Prostate gland (tissue), 2 donors: ENCODE data around the gene TMEM240. TPM values are rescaled to one million over a fixed set of nuclear protein-coding genes. Genes with fewer than 3 reads are reported as not detected.

Experiments
- DNase-seq: peaks from one replicate; pipeline ENCODE4 v3.0.0-alpha.2; 2019; ENCODE audit warnings: low spot score
- H3K27ac ChIP-seq, 2 donors: fragments of 200-600 bp; sonication (generic); 2 replicates each; pipeline ENCODE4 v1.5.1; 2017 to 2019
- H3K27me3 ChIP-seq: fragments of 200-600 bp; sonication (generic); replicated peaks from 2 replicates; pipeline ENCODE4 v1.5.1; 2019; ENCODE audit not compliant: insufficient read depth
- H3K36me3 ChIP-seq, 2 donors: fragments of 200-600 bp; sonication (generic); 1 replicate in 1 of 2; 2 replicates in 1 of 2; pipeline versions ENCODE4 v1.5.1 to v1.8.1; 2017 to 2019
- H3K4me1 ChIP-seq: fragments of 200-600 bp; sonication (generic); replicated peaks from 2 replicates; pipeline ENCODE4 v1.5.1; 2019
- H3K4me3 ChIP-seq, 2 donors: fragments of 200-600 bp; sonication (generic); 2 replicates each; pipeline ENCODE4 v1.5.1; 2017 to 2019
- H3K9me3 ChIP-seq: fragments of 200-600 bp; sonication (generic); 2 replicates; pipeline ENCODE4 v1.5.1; 2017
- POLR2A ChIP-seq: fragments of 450-650 bp; IDR thresholded peaks from one replicate; pipeline ENCODE4 v1.6.1; 2016; ENCODE audit warnings: antibody characterized with exemption, mild to moderate bottlenecking
- POLR2AphosphoS5 ChIP-seq: sonication (generic); formaldehyde crosslinking; IDR thresholded peaks from one replicate; pipeline ENCODE4 v1.6.1; 2017; ENCODE audit warnings: antibody characterized with exemption
- WGBS: methylation state at CpG from one replicate; pipeline ENCODE4 v1.1.5; 2018; 5-methylcytosine and 5-hydroxymethylcytosine counted together
- intact Hi-C: fragments of 100-400 bp; cut with DNase I; formaldehyde crosslinking; loops from one replicate; pipeline ENCODE4 v1.14.2; 2022
- total RNA-seq, 2 donors: library from RNA; depleted of rRNA; stranded (reverse); fragments of >200 nt; gene quantifications; one replicate each; pipeline ENCODE4 v1.1.0, GENCODE V29; 2016
- TF ChIP-seq, protein P1 (sequence below), 4 experiments: fragments of 200-600 bp in 2 of 4; fragments of 450-650 bp in 2 of 4; sonication (generic) in 2 of 4; IDR thresholded peaks; 1 replicate in 3 of 4; 2 replicates in 1 of 4; pipeline ENCODE4 v1.5.1; 2016 to 2019; ENCODE audit warnings: antibody characterized with exemption in 4 of 4, mild to moderate bottlenecking in 2 of 4, moderate library complexity in 2 of 4

Gene TMEM240
- total RNA-seq, 2 donors from 2014 or later = 4.5 to 6.8 TPM

GRCh38 chr1:1567891-1568291, 27.5 kb upstream of the TMEM240 start:
- peaks cover 0 to 4% of the 10 kb centered on the region in 2 donors for H3K36me3 ChIP-seq
- DNase-seq = no peak
- H3K4me3 ChIP-seq = no peak overlapping the region
- peaks cover under 1% of the 10 kb centered on the region for H3K4me1 ChIP-seq
- WGBS = 68% methylated on average over 10 of the region's 10 CpGs
- intact Hi-C loops = no loop called here
- no peaks in the 10 kb centered on the region for H3K9me3 ChIP-seq
- no peaks in the 10 kb centered on the region for H3K27me3 ChIP-seq
- TF ChIP-seq POLR2AphosphoS5 (no peak), POLR2A (no peak)
- TF ChIP-seq, protein P1, sequence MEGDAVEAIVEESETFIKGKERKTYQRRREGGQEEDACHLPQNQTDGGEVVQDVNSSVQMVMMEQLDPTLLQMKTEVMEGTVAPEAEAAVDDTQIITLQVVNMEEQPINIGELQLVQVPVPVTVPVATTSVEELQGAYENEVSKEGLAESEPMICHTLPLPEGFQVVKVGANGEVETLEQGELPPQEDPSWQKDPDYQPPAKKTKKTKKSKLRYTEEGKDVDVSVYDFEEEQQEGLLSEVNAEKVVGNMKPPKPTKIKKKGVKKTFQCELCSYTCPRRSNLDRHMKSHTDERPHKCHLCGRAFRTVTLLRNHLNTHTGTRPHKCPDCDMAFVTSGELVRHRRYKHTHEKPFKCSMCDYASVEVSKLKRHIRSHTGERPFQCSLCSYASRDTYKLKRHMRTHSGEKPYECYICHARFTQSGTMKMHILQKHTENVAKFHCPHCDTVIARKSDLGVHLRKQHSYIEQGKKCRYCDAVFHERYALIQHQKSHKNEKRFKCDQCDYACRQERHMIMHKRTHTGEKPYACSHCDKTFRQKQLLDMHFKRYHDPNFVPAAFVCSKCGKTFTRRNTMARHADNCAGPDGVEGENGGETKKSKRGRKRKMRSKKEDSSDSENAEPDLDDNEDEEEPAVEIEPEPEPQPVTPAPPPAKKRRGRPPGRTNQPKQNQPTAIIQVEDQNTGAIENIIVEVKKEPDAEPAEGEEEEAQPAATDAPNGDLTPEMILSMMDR (IDR thresholded peaks at IDR 0.05) = no peak
- H3K27ac ChIP-seq = no peak overlapping the region

DNA sequence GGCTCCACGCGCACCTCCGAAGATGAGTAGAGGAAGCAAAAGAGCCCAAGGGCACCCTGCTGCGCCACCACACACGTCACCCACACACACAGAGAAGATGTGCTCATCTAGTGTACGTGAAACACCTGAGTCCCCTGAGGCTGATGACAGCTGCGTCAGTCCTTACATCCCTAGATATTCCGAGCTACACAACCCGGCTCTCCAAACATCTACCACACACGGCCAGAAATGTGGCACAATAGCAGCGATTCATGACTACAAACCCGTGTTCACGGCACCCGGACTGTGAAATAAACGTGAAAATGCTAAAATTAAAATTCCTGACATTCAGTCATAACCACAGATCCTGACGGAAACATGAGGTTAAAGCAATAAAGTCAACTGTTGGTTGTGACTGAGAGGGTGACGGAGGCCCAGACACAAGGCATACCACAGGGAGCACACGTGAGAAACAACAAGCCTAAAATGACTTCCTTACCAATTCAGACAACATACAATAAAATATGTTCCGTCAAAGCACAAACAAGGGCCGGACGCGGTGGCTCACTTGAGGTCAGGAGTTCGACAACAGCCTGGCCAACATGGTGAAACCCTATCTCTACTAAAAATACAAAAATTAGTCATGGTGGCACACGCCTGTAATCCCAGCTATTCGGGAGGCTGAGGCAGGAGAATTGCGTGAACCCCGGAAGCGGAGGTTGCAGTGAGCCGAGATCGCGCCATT, 26.9 kb upstream of the TMEM240 start:
- Histone ChIP-seq H3K4me1 (no peaks in the 10 kb centered on the region), H3K4me3 (no peak overlapping the region), H3K27ac (no peak overlapping the region), H3K27me3 (no peaks in the 10 kb centered on the region), H3K36me3 (peaks cover 4 to 9% of the 10 kb centered on the region in 2 donors), H3K9me3 (no peaks in the 10 kb centered on the region)
- intact Hi-C loops = no loop called here
- TF ChIP-seq, protein P1 (IDR thresholded peaks at IDR 0.05) = no peak
- no peak for TF ChIP-seq POLR2AphosphoS5
- no peak for TF ChIP-seq POLR2A
- 88% methylated on average over 31 of the region's 31 CpGs for WGBS
- DNase-seq = no peak

DNA sequence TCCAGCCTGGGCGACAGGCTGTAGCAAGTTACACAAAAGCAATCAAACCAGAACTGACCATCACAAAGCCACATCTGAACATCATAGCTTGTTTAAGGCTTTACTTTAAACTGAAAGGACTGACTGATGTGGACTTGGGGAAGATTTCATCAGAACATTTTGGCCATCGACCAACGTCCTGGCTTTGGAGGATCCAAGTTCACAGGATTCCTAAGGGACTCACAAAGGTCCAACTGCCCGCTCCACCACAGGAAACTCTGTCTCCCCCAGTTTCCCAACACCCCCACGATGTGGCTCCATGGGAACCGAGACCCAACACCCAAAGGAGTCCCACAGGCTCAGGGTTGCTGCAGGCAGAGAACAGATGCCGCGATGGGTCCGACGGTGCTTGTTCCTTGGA, 24.9 kb upstream of the TMEM240 start:
- TF ChIP-seq POLR2A (no peak), POLR2AphosphoS5 (no peak)
- TF ChIP-seq, protein P1 (IDR thresholded peaks at IDR 0.05) = no peak
- H3K27me3 ChIP-seq = no peaks in the 10 kb centered on the region
- H3K4me1 ChIP-seq = no peaks in the 10 kb centered on the region
- no peak overlapping the region for H3K4me3 ChIP-seq
- intact Hi-C loops = no loop called here
- H3K36me3 ChIP-seq = peaks cover 9 to 12% of the 10 kb centered on the region in 2 donors
- 96% methylated on average over 10 of the region's 10 CpGs for WGBS
- DNase-seq = no peak
- no peaks in the 10 kb centered on the region for H3K9me3 ChIP-seq
- H3K27ac ChIP-seq = no peak overlapping the region

- 89% methylated on average over 19 of the region's 19 CpGs for WGBS
- Histone ChIP-seq H3K9me3 (no peaks in the 10 kb centered on the region), H3K4me3 (no peak overlapping the region), H3K27me3 (no peaks in the 10 kb centered on the region), H3K4me1 (no peaks in the 10 kb centered on the region), H3K27ac (no peak overlapping the region), H3K36me3 (peaks cover 9 to 12% of the 10 kb centered on the region in 2 donors)
- TF ChIP-seq POLR2AphosphoS5 (no peak), POLR2A (no peak)
- TF ChIP-seq, protein P1 (IDR thresholded peaks at IDR 0.05) = no peak
- no peak for DNase-seq
- intact Hi-C loops = no loop called here
Observed at GRCh38 chr1:1564268-1564667, 23.8 kb upstream of the TMEM240 start.

DNA sequence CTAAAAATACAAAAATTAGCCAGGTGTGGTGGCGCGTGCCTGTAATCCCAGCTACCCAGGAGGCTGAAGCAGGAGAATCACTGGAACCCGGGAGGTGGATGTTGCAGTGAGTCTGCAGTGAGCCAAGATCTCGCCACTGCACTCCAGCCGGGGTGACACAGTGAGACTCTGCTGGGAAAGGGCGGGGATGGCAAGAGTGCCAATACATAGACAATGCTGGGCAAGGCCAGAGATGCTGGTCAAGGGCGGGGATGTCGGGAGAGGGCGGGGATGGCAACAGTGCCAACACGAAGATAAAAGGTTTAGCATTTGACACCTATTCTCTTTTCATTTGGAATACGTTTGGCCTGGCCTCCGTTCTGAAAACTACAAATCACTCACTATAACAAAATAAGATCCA, 23.3 kb upstream of the TMEM240 start:
- H3K27me3 ChIP-seq = no peaks in the 10 kb centered on the region
- DNase-seq = no peak
- H3K36me3 ChIP-seq = peaks cover 9 to 12% of the 10 kb centered on the region in 2 donors
- TF ChIP-seq POLR2AphosphoS5 (no peak), POLR2A (no peak)
- TF ChIP-seq, protein P1 (IDR thresholded peaks at IDR 0.05) = no peak
- no peak overlapping the region for H3K27ac ChIP-seq
- intact Hi-C loops = no loop called here
- H3K4me3 ChIP-seq = no peak overlapping the region
- H3K9me3 ChIP-seq = no peaks in the 10 kb centered on the region
- H3K4me1 ChIP-seq = no peaks in the 10 kb centered on the region
- 89% methylated on average over 12 of the region's 12 CpGs for WGBS
